H9 (cell line): ENCODE results near the gene OR2AG2. TPM values are rescaled to one million over a fixed set of nuclear protein-coding genes. Genes with fewer than 3 reads are reported as not detected.

Experiments
- DNase-seq: peaks from one replicate; pipeline ENCODE4 v3.0.0-alpha.2; 2017
- H2AFZ ChIP-seq: one replicate; pipeline ENCODE4 v1.6.1; 2013; ENCODE audit warnings: mild to moderate bottlenecking, low read length, control low read depth, moderate library complexity
- H2AK5ac ChIP-seq: 2 replicates; pipeline ENCODE4 v1.6.1; 2013; ENCODE audit warnings: low read length, control low read depth, mixed read lengths; ENCODE audit not compliant: insufficient read length
- H2BK120ac ChIP-seq: one replicate; pipeline ENCODE4 v1.6.1; 2013; ENCODE audit warnings: low read depth, mild to moderate bottlenecking, low read length, control low read depth, inconsistent platforms; ENCODE audit not compliant: poor library complexity, severe bottlenecking
- H2BK12ac ChIP-seq: 2 replicates; pipeline ENCODE4 v1.6.1; 2013; ENCODE audit warnings: low read length, control low read depth, mixed read lengths, low read depth; ENCODE audit not compliant: insufficient read length
- H2BK15ac ChIP-seq: 2 replicates; pipeline ENCODE4 v1.6.1; 2013; ENCODE audit warnings: low read depth, low read length, control low read depth
- H2BK20ac ChIP-seq: one replicate; pipeline ENCODE4 v1.6.1; 2013; ENCODE audit warnings: low read depth, mild to moderate bottlenecking, low read length, control low read depth, inconsistent platforms; ENCODE audit not compliant: poor library complexity, severe bottlenecking
- H2BK5ac ChIP-seq: 2 replicates; pipeline ENCODE4 v1.6.1; 2013; ENCODE audit warnings: low read length, control low read depth, mixed read lengths; ENCODE audit not compliant: insufficient read length
- H3K14ac ChIP-seq: 2 replicates; pipeline ENCODE4 v1.6.1; 2013; ENCODE audit warnings: low read length, control low read depth; ENCODE audit not compliant: insufficient read depth
- H3K18ac ChIP-seq: 2 replicates; pipeline ENCODE4 v1.6.1; 2013; ENCODE audit warnings: low read depth, mild to moderate bottlenecking, mixed read lengths, low read length, control low read depth; ENCODE audit not compliant: insufficient read length
- H3K23ac ChIP-seq: 2 replicates; pipeline ENCODE4 v1.6.1; 2013; ENCODE audit warnings: low read length, control low read depth, mixed read lengths, low read depth; ENCODE audit not compliant: insufficient read length
- H3K23me2 ChIP-seq: 2 replicates; pipeline ENCODE4 v1.6.1; 2013; ENCODE audit warnings: low read depth, mild to moderate bottlenecking, mixed read lengths, low read length, control low read depth; ENCODE audit not compliant: insufficient read length, poor library complexity, severe bottlenecking
- H3K27ac ChIP-seq: 2 replicates; pipeline ENCODE4 v1.5.1; 2013; ENCODE audit warnings: low read length, control low read depth, mixed read lengths, low read depth; ENCODE audit not compliant: insufficient read length
- H3K27me3 ChIP-seq: 2 replicates; pipeline ENCODE4 v1.6.1; 2013; ENCODE audit warnings: low read length, control low read depth, inconsistent platforms; ENCODE audit not compliant: insufficient read depth
- H3K4ac ChIP-seq: 2 replicates; pipeline ENCODE4 v1.6.1; 2013; ENCODE audit warnings: low read depth, mild to moderate bottlenecking, control low read depth, inconsistent platforms, low read length, moderate library complexity
- H3K4me1 ChIP-seq: 2 replicates; pipeline ENCODE4 v1.6.1; 2013; ENCODE audit warnings: low read length, control low read depth, inconsistent platforms; ENCODE audit not compliant: insufficient read depth
- H3K4me2 ChIP-seq: 2 replicates; pipeline ENCODE4 v1.6.1; 2013; ENCODE audit warnings: low read length, control low read depth, mixed read lengths; ENCODE audit not compliant: insufficient read length, insufficient read depth
- H3K56ac ChIP-seq: 2 replicates; pipeline ENCODE4 v1.6.1; 2013; ENCODE audit warnings: low read depth, mild to moderate bottlenecking, mixed read lengths, low read length, control low read depth; ENCODE audit not compliant: insufficient read length
- H3K79me1 ChIP-seq: 2 replicates; pipeline ENCODE4 v1.6.1; 2013; ENCODE audit warnings: low read depth, mild to moderate bottlenecking, moderate library complexity, low read length, control low read depth, inconsistent platforms; ENCODE audit not compliant: insufficient read depth, poor library complexity, severe bottlenecking
- H3K79me2 ChIP-seq: 2 replicates; pipeline ENCODE4 v1.6.1; 2013; ENCODE audit warnings: low read length, control low read depth, inconsistent platforms; ENCODE audit not compliant: insufficient read depth
- H3K9ac ChIP-seq: 2 replicates; pipeline ENCODE4 v1.6.1; 2013; ENCODE audit warnings: low read length, control low read depth, mixed read lengths; ENCODE audit not compliant: insufficient read length; ENCODE audit errors: extremely low read depth
- H3K9me3 ChIP-seq: one replicate; pipeline ENCODE4 v1.6.1; 2013; ENCODE audit warnings: low read depth, low read length, inconsistent platforms; ENCODE audit not compliant: control insufficient read depth
- H3T11ph ChIP-seq: one replicate; pipeline ENCODE4 v1.6.1; 2013; ENCODE audit warnings: mild to moderate bottlenecking, low read length, control low read depth, inconsistent platforms
- H4K20me1 ChIP-seq: one replicate; pipeline ENCODE4 v1.6.1; 2013; ENCODE audit not compliant: control insufficient read depth, insufficient read length, insufficient read depth
- H4K5ac ChIP-seq: 2 replicates; pipeline ENCODE4 v1.6.1; 2013; ENCODE audit warnings: low read depth, mild to moderate bottlenecking, mixed read lengths, low read length, control low read depth; ENCODE audit not compliant: insufficient read length
- H4K8ac ChIP-seq: replicated peaks from 2 replicates; pipeline ENCODE4 v1.6.1; 2013; ENCODE audit warnings: low read length, control low read depth, mixed read lengths, low read depth; ENCODE audit not compliant: insufficient read length
- H4K91ac ChIP-seq: 2 replicates; pipeline ENCODE4 v1.6.1; 2013; ENCODE audit warnings: low read depth, mild to moderate bottlenecking, moderate library complexity, mixed read lengths, low read length, control low read depth; ENCODE audit not compliant: insufficient read length
- H3K27ac Mint-ChIP-seq, 3 experiments: 2 replicates in 2 of 3; 3 replicates in 1 of 3; pipeline ENCODE4 v1.8.0; 2020 to 2021; ENCODE audit warnings: mixed read lengths in 3 of 3, mild to moderate bottlenecking in 1 of 3, moderate library complexity in 1 of 3
- H3K27me3 Mint-ChIP-seq: 2 replicates; pipeline ENCODE4 v1.8.0; 2021; ENCODE audit warnings: low read depth, mild to moderate bottlenecking, moderate library complexity, mixed read lengths
- H3K36me3 Mint-ChIP-seq, 3 experiments: 2 replicates in 2 of 3; 3 replicates in 1 of 3; pipeline ENCODE4 v1.8.0; 2020 to 2021; ENCODE audit warnings: low read depth in 3 of 3, mixed read lengths in 3 of 3; ENCODE audit not compliant: insufficient read depth in 1 of 3
- H3K4me1 Mint-ChIP-seq, 2 experiments: 2 replicates each; pipeline ENCODE4 v1.8.0; 2020; ENCODE audit warnings: mixed read lengths in 2 of 2
- H3K4me3 Mint-ChIP-seq, 2 experiments: 2 replicates in 1 of 2; 3 replicates in 1 of 2; pipeline ENCODE4 v1.8.0; 2020 to 2021; ENCODE audit warnings: mild to moderate bottlenecking in 2 of 2, mixed read lengths in 2 of 2, moderate library complexity in 1 of 2
- H3K9me3 Mint-ChIP-seq, 2 experiments: 2 replicates in 1 of 2; 3 replicates in 1 of 2; pipeline ENCODE4 v1.8.0; 2020; ENCODE audit warnings: mild to moderate bottlenecking in 2 of 2, mixed read lengths in 2 of 2, moderate library complexity in 1 of 2
- WGBS: extraction: QIAGEN DNeasy Blood & Tissue Kit; methylation state at CpG from one replicate; pipeline ENCODE4 v1.1.7; 2013; ENCODE audit warnings: missing lambda C conversion rate, low lambda C conversion rate, mixed read lengths; ENCODE audit not compliant: insufficient read length; ENCODE audit errors: extremely low coverage; 5-methylcytosine and 5-hydroxymethylcytosine counted together
- total RNA-seq: library from RNA; stranded (reverse); gene quantifications from 2 replicates; pipeline ENCODE4 v1.2.1, GENCODE V29; 2021
- TF ChIP-seq, protein P1 (sequence below): fragments of 200-600 bp; sonication (generic); conservative IDR thresholded peaks from 3 replicates; pipeline ENCODE4 v1.8.0; 2021; ENCODE audit warnings: antibody characterized with exemption, mild to moderate bottlenecking

The OR2AG2 gene
- total RNA-seq, 1 experiment from 2014 or later, result 0.33 TPM

DNA sequence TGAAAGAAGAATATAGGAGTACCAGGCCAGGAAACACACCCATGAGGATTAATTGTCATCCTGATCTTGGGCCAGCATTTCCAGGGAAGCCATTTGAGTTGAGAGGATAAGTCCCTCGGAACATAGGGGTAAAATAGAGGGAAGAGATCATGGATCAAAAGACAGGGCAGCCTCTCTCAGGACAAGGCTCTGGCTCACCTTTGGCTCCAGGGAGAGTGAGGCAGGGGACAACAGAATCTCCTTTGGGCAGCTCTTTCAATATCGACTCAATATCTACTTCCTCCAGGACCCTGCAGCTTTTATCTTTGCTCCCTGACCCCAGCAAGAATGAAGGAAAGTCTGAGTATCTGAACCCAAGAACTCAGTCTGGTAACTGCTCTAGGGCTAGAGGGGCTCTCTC lies 10.9 kb upstream of the OR2AG2 start, which contains the start of gene OR2AG1:
OR2AG1 (plus strand) TSS at position 301 of the 400 bp plus-strand sequence. CDS start 2,018 bp downstream, outside the sequence.
- H3K27ac Mint-ChIP-seq, result peak within 1 kb of the TSS in 1 of 3 experiments; percentile 25; a peak in 1 of 7 replicates
- H3K23ac ChIP-seq, result no peak within 1 kb of the TSS
- no peak within 1 kb of the TSS for H3K27ac ChIP-seq
- peaks cover 0 to 2% of the 10 kb centered on the region in 2 experiments; a peak in 2 of 4 replicates for H3K4me1 Mint-ChIP-seq
- H3K9me3 Mint-ChIP-seq, result no peaks in the 10 kb centered on the region
- no peak within 1 kb of the TSS for H4K8ac ChIP-seq
- H3K4me1 ChIP-seq, result no peaks in the 10 kb centered on the region
- no CpG with 5 or more reads among the region's 2 CpGs for WGBS
- no peak within 1 kb of the TSS for H2BK20ac ChIP-seq
- no peaks in the 10 kb centered on the region for H3K79me1 ChIP-seq
- no peak within 1 kb of the TSS for H2BK12ac ChIP-seq
- H4K5ac ChIP-seq, result no peak within 1 kb of the TSS
- H2BK120ac ChIP-seq, result no peak within 1 kb of the TSS
- H3K14ac ChIP-seq, result no peak within 1 kb of the TSS
- H3K23me2 ChIP-seq, result no peaks in the 10 kb centered on the region
- H2BK15ac ChIP-seq, result no peak within 1 kb of the TSS
- H3K4me3 Mint-ChIP-seq, result no peak within 1 kb of the TSS
- no peak within 1 kb of the TSS for H3K56ac ChIP-seq
- H2AFZ ChIP-seq, result no peak within 1 kb of the TSS
- no peak within 1 kb of the TSS for H3K4me2 ChIP-seq
- H3K79me2 ChIP-seq, result no peaks in the 10 kb centered on the region
- H3K18ac ChIP-seq, result no peak within 1 kb of the TSS
- TF ChIP-seq, protein P1, sequence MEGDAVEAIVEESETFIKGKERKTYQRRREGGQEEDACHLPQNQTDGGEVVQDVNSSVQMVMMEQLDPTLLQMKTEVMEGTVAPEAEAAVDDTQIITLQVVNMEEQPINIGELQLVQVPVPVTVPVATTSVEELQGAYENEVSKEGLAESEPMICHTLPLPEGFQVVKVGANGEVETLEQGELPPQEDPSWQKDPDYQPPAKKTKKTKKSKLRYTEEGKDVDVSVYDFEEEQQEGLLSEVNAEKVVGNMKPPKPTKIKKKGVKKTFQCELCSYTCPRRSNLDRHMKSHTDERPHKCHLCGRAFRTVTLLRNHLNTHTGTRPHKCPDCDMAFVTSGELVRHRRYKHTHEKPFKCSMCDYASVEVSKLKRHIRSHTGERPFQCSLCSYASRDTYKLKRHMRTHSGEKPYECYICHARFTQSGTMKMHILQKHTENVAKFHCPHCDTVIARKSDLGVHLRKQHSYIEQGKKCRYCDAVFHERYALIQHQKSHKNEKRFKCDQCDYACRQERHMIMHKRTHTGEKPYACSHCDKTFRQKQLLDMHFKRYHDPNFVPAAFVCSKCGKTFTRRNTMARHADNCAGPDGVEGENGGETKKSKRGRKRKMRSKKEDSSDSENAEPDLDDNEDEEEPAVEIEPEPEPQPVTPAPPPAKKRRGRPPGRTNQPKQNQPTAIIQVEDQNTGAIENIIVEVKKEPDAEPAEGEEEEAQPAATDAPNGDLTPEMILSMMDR, result no peak
- no peak within 1 kb of the TSS for H3T11ph ChIP-seq
- H2BK5ac ChIP-seq, result no peak within 1 kb of the TSS
- no peak within 1 kb of the TSS for H3K9ac ChIP-seq
- no peak within 1 kb of the TSS for H2AK5ac ChIP-seq
- no peak within 1 kb of the TSS for H3K4ac ChIP-seq
- DNase-seq, result no peak
- no peaks in the 10 kb centered on the region for H3K27me3 ChIP-seq
- no peaks in the 10 kb centered on the region for H3K36me3 Mint-ChIP-seq
- H4K91ac ChIP-seq, result no peak within 1 kb of the TSS
- no peaks in the 10 kb centered on the region for H3K27me3 Mint-ChIP-seq
- H4K20me1 ChIP-seq, result no peaks in the 10 kb centered on the region
- H3K9me3 ChIP-seq, result no peaks in the 10 kb centered on the region
